ENCODE data around the gene HLA-G. TPM values are rescaled to one million over a fixed set of nuclear protein-coding genes. Genes with fewer than 3 reads are reported as not detected.
"Not testable (repeated sequence)": the region's sequence is repeated elsewhere in the genome, so short reads cannot be mapped to it uniquely, and the experiment has no call there.

Gene HLA-G
- total RNA-seq, 1 donor from 2014 or later = 0.46 TPM

DNA sequence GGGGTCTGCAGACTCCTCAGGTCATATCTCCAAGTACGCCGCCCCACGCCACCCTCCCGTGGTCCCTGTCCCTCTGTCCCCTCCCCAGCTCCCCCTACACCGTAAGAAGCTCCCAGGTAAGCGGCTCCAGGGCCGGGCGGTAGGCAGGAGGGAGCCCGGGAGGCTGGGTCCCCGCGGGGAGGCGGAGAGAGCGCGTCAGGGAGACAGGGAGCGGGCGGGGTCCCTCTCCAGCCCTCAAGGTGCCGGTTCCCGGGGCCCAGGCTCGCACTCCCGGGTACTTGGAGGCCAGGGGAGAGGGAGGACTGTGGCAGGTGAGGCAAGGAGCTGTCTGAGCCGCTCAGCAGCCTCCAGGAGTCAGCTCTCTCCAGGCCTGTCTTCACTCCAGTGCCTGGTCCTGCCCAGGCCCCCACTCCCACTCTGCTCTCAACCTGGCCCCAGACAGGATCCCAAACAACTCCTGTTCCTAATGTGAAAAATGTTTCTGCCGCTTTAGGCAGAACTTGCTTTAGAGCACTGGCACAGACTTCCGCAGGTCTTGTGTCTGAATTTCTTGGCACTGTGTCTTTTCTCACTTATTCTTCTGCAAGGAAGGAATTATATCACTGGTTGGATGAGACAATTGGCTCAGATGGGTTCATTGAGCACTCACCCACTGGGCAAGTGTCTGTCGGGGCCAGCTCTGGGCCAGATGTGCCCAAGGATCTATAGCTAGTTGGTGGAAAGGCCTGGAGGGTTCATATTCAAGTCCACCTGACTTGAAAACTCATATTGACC lies 36.6 kb downstream of the HLA-G start:
- TF ChIP-seq, protein P1, sequence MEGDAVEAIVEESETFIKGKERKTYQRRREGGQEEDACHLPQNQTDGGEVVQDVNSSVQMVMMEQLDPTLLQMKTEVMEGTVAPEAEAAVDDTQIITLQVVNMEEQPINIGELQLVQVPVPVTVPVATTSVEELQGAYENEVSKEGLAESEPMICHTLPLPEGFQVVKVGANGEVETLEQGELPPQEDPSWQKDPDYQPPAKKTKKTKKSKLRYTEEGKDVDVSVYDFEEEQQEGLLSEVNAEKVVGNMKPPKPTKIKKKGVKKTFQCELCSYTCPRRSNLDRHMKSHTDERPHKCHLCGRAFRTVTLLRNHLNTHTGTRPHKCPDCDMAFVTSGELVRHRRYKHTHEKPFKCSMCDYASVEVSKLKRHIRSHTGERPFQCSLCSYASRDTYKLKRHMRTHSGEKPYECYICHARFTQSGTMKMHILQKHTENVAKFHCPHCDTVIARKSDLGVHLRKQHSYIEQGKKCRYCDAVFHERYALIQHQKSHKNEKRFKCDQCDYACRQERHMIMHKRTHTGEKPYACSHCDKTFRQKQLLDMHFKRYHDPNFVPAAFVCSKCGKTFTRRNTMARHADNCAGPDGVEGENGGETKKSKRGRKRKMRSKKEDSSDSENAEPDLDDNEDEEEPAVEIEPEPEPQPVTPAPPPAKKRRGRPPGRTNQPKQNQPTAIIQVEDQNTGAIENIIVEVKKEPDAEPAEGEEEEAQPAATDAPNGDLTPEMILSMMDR (conservative IDR thresholded peaks at IDR 0.05; ENCODE audit: low read depth, low read length) = no peak
- DNase-seq (ENCODE audit: low read depth) = peak; percentile 38
- H3K4me3 ChIP-seq (ENCODE audit: low read depth, low read length) = no peak overlapping the region

DNA sequence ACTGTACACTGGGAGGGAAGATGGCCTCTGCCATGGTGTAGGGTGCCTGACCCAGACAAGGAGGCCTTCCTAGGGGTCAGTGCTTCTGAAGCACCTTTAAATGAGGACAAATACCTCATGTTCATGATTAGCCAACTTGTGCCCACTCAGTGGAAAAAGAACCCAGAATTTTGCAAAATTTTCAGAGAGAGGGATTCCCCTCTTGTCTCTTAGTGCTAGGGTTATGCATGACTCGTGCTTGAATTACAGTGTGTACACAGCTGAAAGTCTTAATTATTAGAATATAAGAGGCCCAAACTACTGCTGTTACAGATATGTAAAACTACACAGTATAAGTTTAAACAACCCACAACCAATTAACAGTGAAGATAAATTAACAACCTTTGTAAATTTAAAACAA lies 38.0 kb downstream of the HLA-G start:
- no peak overlapping the region for H3K4me3 ChIP-seq (ENCODE audit: low read depth, low read length)
- DNase-seq (ENCODE audit: low read depth) = peak; percentile 30
- TF ChIP-seq, protein P1 (conservative IDR thresholded peaks at IDR 0.05; ENCODE audit: low read depth, low read length) = no peak

DNA sequence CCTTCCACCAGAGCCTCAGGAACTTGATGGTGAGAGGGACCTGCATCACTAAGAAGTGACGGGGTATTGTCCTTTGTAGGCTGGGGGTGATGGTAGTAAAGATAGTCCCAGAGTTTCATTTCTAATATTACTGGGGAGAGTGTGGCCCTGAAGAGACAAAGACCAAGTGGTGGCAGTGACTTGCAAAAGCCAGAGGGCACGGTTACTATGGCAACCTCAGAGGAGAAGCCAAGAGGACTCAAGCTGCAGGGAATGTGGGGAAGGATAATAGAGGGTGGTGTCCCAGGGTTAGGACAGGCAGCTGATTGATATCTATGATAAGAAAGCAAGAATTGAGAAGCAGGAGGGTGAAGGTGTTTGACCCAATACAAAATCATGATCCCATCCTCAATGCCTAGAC lies 42.5 kb downstream of the HLA-G start:
- no peak overlapping the region for H3K4me3 ChIP-seq (ENCODE audit: low read depth, low read length)
- TF ChIP-seq, protein P1 (conservative IDR thresholded peaks at IDR 0.05; ENCODE audit: low read depth, low read length) = no peak
- no peak for DNase-seq (ENCODE audit: low read depth)

DNA sequence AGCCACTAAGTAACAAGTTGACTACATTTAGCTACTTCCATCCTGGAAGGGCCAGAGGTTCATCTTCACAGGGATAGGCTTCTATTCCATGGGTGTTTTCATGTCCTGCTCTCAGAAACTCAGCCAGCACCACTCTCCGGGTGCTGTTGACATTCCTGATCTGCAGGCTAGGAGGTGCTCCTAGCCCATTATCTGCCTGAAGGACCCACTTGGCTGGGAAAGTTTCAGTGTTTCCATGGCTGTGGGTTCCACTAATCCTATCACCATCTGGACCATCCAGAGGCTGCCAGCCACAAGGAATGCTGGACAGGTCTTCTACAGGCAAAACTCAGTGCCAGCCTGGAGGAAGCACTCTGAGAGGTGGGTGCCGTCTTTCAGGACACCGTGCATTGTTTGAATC lies 45.2 kb downstream of the HLA-G start:
- DNase-seq (ENCODE audit: low read depth) = no peak
- TF ChIP-seq, protein P1 (conservative IDR thresholded peaks at IDR 0.05; ENCODE audit: low read depth, low read length) = no peak
- no peak overlapping the region for H3K4me3 ChIP-seq (ENCODE audit: low read depth, low read length)

- DNase-seq (ENCODE audit: low read depth) = no peak
- TF ChIP-seq, protein P1 (conservative IDR thresholded peaks at IDR 0.05; ENCODE audit: low read depth, low read length) = no peak
- no peak overlapping the region for H3K4me3 ChIP-seq (ENCODE audit: low read depth, low read length)
Measured at GRCh38 chr6:29875257-29875656, 47.6 kb downstream of the HLA-G start.

DNA sequence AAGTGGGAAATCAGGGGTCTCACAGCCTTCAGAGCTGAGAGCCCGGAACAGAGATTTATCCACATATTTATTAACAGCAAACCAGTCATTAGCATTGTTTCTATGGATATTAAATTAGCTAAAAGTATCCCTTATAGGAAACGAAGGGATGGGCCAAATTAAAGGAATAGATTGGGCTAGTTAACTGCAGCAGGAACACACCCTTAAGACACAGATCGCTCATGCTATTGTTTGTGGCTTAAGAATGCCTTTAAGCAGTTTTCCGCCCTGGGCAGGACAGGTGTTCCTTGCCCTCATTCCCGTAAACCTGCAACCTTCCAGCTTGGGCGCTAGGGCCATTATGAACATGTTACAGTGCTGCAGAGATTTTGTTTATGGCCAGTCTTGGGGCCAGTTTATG lies 48.1 kb downstream of the HLA-G start:
- not testable (repeated sequence) for DNase-seq (ENCODE audit: low read depth); H3K4me3 ChIP-seq (ENCODE audit: low read depth, low read length)

Other genes starting within 250 kb of the HLA-G start
- gene OR2H2, start 242.7 kb upstream of the HLA-G start, total RNA-seq = not detected in 2 replicates
- gene GABBR1, start 194.6 kb upstream of the HLA-G start, total RNA-seq = 3.1 and 6.4 TPM in 2 replicates
- not detected in 2 replicates for gene MOG, start 170.7 kb upstream of the HLA-G start, total RNA-seq
- 0.12 and 1.4 TPM in 2 replicates for gene ZFP57, start 146.7 kb upstream of the HLA-G start, total RNA-seq
- gene HLA-F, start 104.4 kb upstream of the HLA-G start, total RNA-seq = 2.5 and 2.8 TPM in 2 replicates
- gene HLA-A, start 114.7 kb downstream of the HLA-G start, total RNA-seq = 132 and 479 TPM in 2 replicates
- gene POLR1H, start 233.4 kb downstream of the HLA-G start, total RNA-seq = 30.3 and 31.7 TPM in 2 replicates
- 45.4 and 54.5 TPM in 2 replicates for gene PPP1R11, start 239.4 kb downstream of the HLA-G start, total RNA-seq
- not detected in 2 replicates for gene RNF39, start 247.9 kb downstream of the HLA-G start, total RNA-seq